ENCODE measurements around the gene GYPE.
"Not testable (repeated sequence)": the region's sequence is repeated elsewhere in the genome, so short reads cannot be mapped to it uniquely, and the experiment has no call there.

Gene GYPE

DNA sequence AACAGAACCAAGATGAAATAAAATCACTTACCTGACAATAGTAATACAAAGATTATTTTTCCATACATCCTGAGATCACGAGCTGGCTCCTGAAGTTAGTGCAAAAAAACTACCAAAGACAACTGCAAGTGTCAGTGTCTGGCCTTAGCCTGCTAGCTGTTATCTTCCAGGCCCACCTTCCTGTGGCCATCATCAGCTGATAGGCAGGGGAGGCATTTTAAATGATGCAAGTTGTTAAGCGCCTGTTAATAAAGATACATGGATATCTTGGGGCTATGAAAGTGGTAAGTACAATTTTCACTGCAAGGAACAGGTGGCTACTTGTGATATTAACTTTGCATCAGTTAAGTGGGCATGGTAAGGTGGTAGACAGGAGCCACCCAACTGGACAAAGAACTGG lies at the start of gene GYPE:
Gene GYPE, minus strand, starts transcription at position 120 of the 400 bp plus-strand sequence. Its CDS starts 52 bp downstream, at position 68.
- H2AFZ ChIP-seq (ENCODE audit: low read length); H3K9me3 ChIP-seq (ENCODE audit: insufficient read depth, low read depth, low read length); H3K4me2 ChIP-seq (ENCODE audit: low read depth, low read length, poor library complexity, severe bottlenecking); H3K9ac ChIP-seq (ENCODE audit: low read depth, low read length, poor library complexity, severe bottlenecking); H3K27me3 ChIP-seq (ENCODE audit: insufficient read depth, low read length, poor library complexity, severe bottlenecking); H4K20me1 ChIP-seq (ENCODE audit: insufficient read depth, low read length, poor library complexity, severe bottlenecking); H3K36me3 ChIP-seq (ENCODE audit: insufficient read depth, low read length); H3F3A ChIP-seq (ENCODE audit: low read depth); H3K4me3 ChIP-seq (ENCODE audit: low read length, poor library complexity, severe bottlenecking); H3K79me2 ChIP-seq (ENCODE audit: insufficient read depth, low read length); H3K9me2 ChIP-seq (replicated peaks; ENCODE audit: low read depth, low read length): not testable (repeated sequence)
- peaks cover 10% of the 10 kb centered on the region for H3K4me1 ChIP-seq (ENCODE audit: insufficient read depth, low read length, poor library complexity, severe bottlenecking)

DNA sequence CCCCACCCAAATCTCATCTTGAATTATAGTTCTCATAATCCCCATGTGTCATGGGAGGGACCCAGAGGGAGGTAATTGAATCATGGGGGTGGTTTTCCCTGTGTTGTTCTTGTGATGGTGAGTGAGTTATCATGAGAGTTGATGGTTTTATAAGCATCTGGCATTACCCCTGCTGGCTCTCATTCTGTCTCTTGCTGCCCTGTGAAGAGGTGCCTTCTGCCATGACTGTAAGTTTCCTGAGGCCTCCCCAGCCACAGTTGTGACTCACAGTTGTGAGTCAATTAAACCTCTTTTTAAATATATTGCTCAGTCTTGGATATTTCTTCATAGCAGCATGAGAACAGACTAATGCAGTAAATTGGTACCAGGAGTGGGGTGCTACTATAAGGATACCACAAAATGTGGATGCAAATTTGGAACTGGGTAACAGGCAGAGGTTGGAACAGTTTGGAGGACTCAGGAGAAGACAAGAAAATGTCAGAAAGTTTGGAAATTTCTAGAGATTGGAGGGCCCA lies 46.2 kb upstream of the GYPE start:
- not testable (repeated sequence) for H3K9me2 ChIP-seq (replicated peaks; ENCODE audit: low read depth, low read length); H3K4me3 ChIP-seq (ENCODE audit: low read length, poor library complexity, severe bottlenecking); H4K20me1 ChIP-seq (ENCODE audit: insufficient read depth, low read length, poor library complexity, severe bottlenecking); H3K4me2 ChIP-seq (ENCODE audit: low read depth, low read length, poor library complexity, severe bottlenecking); H3K9ac ChIP-seq (ENCODE audit: low read depth, low read length, poor library complexity, severe bottlenecking); H3K79me2 ChIP-seq (ENCODE audit: insufficient read depth, low read length); H3K4me1 ChIP-seq (ENCODE audit: insufficient read depth, low read length, poor library complexity, severe bottlenecking); H2AFZ ChIP-seq (ENCODE audit: low read length); H3K9me3 ChIP-seq (ENCODE audit: insufficient read depth, low read depth, low read length); H3F3A ChIP-seq (ENCODE audit: low read depth); H3K27me3 ChIP-seq (ENCODE audit: insufficient read depth, low read length, poor library complexity, severe bottlenecking); H3K36me3 ChIP-seq (ENCODE audit: insufficient read depth, low read length)

DNA sequence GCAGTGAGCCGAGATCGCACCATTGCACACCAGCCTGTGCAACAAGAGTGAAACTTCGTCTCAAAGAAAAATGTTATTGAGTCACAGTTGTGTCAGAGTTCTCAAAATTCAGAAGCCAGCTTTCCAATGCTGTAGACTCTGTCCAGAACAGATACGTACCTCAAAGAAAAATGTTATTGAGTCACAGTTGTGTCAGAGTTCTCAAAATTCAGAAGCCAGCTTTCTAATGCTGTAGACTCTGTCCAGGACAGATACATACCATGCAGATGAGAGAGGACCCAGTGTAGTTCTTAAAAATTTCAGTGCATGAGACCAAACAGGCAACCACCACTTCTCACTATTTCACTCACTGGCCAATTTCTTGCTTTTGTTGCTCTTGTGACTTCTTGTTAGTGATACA lies 45.6 kb upstream of the GYPE start:
- H3K4me2 ChIP-seq (ENCODE audit: low read depth, low read length, poor library complexity, severe bottlenecking); H3F3A ChIP-seq (ENCODE audit: low read depth); H3K9ac ChIP-seq (ENCODE audit: low read depth, low read length, poor library complexity, severe bottlenecking); H4K20me1 ChIP-seq (ENCODE audit: insufficient read depth, low read length, poor library complexity, severe bottlenecking); H2AFZ ChIP-seq (ENCODE audit: low read length); H3K4me3 ChIP-seq (ENCODE audit: low read length, poor library complexity, severe bottlenecking); H3K36me3 ChIP-seq (ENCODE audit: insufficient read depth, low read length); H3K79me2 ChIP-seq (ENCODE audit: insufficient read depth, low read length); H3K9me2 ChIP-seq (replicated peaks; ENCODE audit: low read depth, low read length); H3K27me3 ChIP-seq (ENCODE audit: insufficient read depth, low read length, poor library complexity, severe bottlenecking); H3K9me3 ChIP-seq (ENCODE audit: insufficient read depth, low read depth, low read length); H3K4me1 ChIP-seq (ENCODE audit: insufficient read depth, low read length, poor library complexity, severe bottlenecking): not testable (repeated sequence)

DNA sequence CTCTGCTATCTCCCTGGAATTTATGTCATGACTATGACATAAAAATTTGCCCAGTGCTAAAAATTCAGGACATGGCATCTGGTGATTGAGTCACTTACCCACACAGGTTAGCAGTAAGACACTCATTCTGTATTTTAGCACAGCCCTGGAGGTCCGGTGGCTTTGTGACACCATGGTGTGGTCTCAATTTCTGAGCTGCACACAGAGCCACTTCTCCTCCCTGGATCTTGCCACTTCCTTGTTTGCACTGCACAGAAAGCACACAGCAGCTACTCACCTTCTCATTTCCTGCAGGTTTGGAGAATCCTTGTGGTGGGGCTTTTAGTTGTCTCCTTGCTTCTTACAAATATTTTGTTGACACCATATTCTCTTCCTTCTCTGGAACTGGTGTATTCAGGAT lies 44.8 kb upstream of the GYPE start:
- H2AFZ ChIP-seq (ENCODE audit: low read length); H3K9me2 ChIP-seq (replicated peaks; ENCODE audit: low read depth, low read length); H3K36me3 ChIP-seq (ENCODE audit: insufficient read depth, low read length); H4K20me1 ChIP-seq (ENCODE audit: insufficient read depth, low read length, poor library complexity, severe bottlenecking); H3K9me3 ChIP-seq (ENCODE audit: insufficient read depth, low read depth, low read length); H3K79me2 ChIP-seq (ENCODE audit: insufficient read depth, low read length); H3F3A ChIP-seq (ENCODE audit: low read depth); H3K4me2 ChIP-seq (ENCODE audit: low read depth, low read length, poor library complexity, severe bottlenecking); H3K9ac ChIP-seq (ENCODE audit: low read depth, low read length, poor library complexity, severe bottlenecking); H3K4me3 ChIP-seq (ENCODE audit: low read length, poor library complexity, severe bottlenecking); H3K4me1 ChIP-seq (ENCODE audit: insufficient read depth, low read length, poor library complexity, severe bottlenecking); H3K27me3 ChIP-seq (ENCODE audit: insufficient read depth, low read length, poor library complexity, severe bottlenecking): not testable (repeated sequence)

DNA sequence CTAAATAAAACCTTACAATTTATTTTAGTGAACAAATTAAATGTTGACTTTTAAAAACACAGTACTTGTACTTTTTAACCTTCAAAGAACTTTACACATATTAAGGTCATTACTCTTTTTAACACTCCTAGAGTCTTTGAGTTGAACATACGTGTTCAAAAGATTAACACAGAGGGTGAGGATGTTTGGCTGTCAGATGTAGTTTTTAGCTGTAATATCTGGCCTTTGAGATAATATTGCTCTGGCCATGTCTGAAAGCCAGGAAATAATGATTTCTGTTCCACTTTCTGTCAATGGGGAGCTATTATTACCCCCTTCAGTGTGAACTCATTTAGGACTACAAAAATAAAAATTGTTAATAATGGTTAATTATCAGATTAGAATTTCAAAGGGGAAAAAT lies 42.1 kb upstream of the GYPE start:
- H3F3A ChIP-seq (ENCODE audit: low read depth); H3K9me3 ChIP-seq (ENCODE audit: insufficient read depth, low read depth, low read length); H3K79me2 ChIP-seq (ENCODE audit: insufficient read depth, low read length); H3K9me2 ChIP-seq (replicated peaks; ENCODE audit: low read depth, low read length); H4K20me1 ChIP-seq (ENCODE audit: insufficient read depth, low read length, poor library complexity, severe bottlenecking); H3K4me1 ChIP-seq (ENCODE audit: insufficient read depth, low read length, poor library complexity, severe bottlenecking); H2AFZ ChIP-seq (ENCODE audit: low read length); H3K4me2 ChIP-seq (ENCODE audit: low read depth, low read length, poor library complexity, severe bottlenecking); H3K4me3 ChIP-seq (ENCODE audit: low read length, poor library complexity, severe bottlenecking); H3K27me3 ChIP-seq (ENCODE audit: insufficient read depth, low read length, poor library complexity, severe bottlenecking); H3K9ac ChIP-seq (ENCODE audit: low read depth, low read length, poor library complexity, severe bottlenecking); H3K36me3 ChIP-seq (ENCODE audit: insufficient read depth, low read length): not testable (repeated sequence)

DNA sequence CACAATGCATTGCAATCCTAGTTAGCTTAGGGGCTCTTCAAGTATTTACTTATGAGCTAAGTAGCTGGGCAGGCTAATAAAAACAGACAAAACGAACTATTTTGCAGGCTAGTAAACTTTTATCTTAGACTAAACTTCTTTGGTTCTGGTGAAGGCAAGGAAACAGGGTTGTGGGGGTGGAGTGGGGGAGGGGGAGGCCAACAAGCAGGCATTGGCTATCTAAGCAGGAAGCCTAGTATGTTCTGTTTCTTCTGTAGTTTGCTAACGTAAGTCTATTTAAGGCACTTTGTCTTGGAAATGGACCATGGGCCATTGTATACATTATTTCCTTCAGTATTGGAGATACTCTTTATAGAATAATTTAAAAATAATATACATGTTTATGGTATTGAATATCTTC lies 35.3 kb upstream of the GYPE start:
- not testable (repeated sequence) for H3F3A ChIP-seq (ENCODE audit: low read depth); H3K9me3 ChIP-seq (ENCODE audit: insufficient read depth, low read depth, low read length); H3K9me2 ChIP-seq (replicated peaks; ENCODE audit: low read depth, low read length); H3K27me3 ChIP-seq (ENCODE audit: insufficient read depth, low read length, poor library complexity, severe bottlenecking); H3K79me2 ChIP-seq (ENCODE audit: insufficient read depth, low read length); H3K4me3 ChIP-seq (ENCODE audit: low read length, poor library complexity, severe bottlenecking); H3K9ac ChIP-seq (ENCODE audit: low read depth, low read length, poor library complexity, severe bottlenecking); H2AFZ ChIP-seq (ENCODE audit: low read length); H3K36me3 ChIP-seq (ENCODE audit: insufficient read depth, low read length); H3K4me2 ChIP-seq (ENCODE audit: low read depth, low read length, poor library complexity, severe bottlenecking); H4K20me1 ChIP-seq (ENCODE audit: insufficient read depth, low read length, poor library complexity, severe bottlenecking); H3K4me1 ChIP-seq (ENCODE audit: insufficient read depth, low read length, poor library complexity, severe bottlenecking)

Data from Loucy (cell line).